H1 (cell line): Measurements from ENCODE around the gene PJA1. TPM values are rescaled to one million over a fixed set of nuclear protein-coding genes. Genes with fewer than 3 reads are reported as not detected.

Experiments used
- BCL11A ChIP-seq, 2 experiments: IDR thresholded peaks; one replicate each; pipeline ENCODE4 v1.6.1; 2011; ENCODE audit warnings: low read depth in 2 of 2, low read length in 2 of 2, mild to moderate bottlenecking in 2 of 2
- RNF2 ChIP-seq: fragments of 200-900, 300-1000 bp; sonication (generic); IDR thresholded peaks from 2 replicates; pipeline ENCODE4 v1.7.1; 2016; ENCODE audit warnings: borderline replicate concordance, low read depth, mild to moderate bottlenecking, antibody characterized with exemption, low read length; ENCODE audit not compliant: poor library complexity, severe bottlenecking; ENCODE audit errors: missing control alignments
- SP2 ChIP-seq: IDR thresholded peaks from 2 replicates; pipeline ENCODE4 v1.6.1; 2012; ENCODE audit warnings: mild to moderate bottlenecking, low read length, inconsistent platforms
- SP4 ChIP-seq: IDR thresholded peaks from 2 replicates; pipeline ENCODE4 v1.6.1; 2012; ENCODE audit warnings: low read length, inconsistent platforms
- SUZ12 ChIP-seq: fragments of 200-600 bp; sonication (generic); IDR thresholded peaks from 2 replicates; pipeline ENCODE4 v1.6.1; 2012; ENCODE audit warnings: mild to moderate bottlenecking, inconsistent platforms, low read length, moderate library complexity, mixed read lengths
- TBP ChIP-seq: IDR thresholded peaks from 2 replicates; pipeline ENCODE4 v1.6.1; 2011; ENCODE audit warnings: low read depth, low read length, improper control_type of control experiment
- polyA plus RNA-seq, 7 experiments: library from polyadenylated mRNA; depleted of rRNA in 3 of 7; stranded (reverse) in 5 of 7; unstranded in 2 of 7; fragments of >200 nt in 5 of 7; fragments of 200-250 nt in 2 of 7; gene quantifications; 1 replicate in 5 of 7; 2 replicates in 1 of 7; 4 replicates in 1 of 7; pipeline versions ENCODE4 v1.2.1 to v1.2.3, GENCODE V29; 2011 to 2013; ENCODE audit warnings: missing spikeins in 2 of 7, mixed read lengths in 2 of 7
- total RNA-seq: library from RNA; stranded (reverse); fragmentation: NEBNext Ultra II Directional; extraction: Animal tissue kit (Norgen Biotek cat#: 25700); gene quantifications from 2 replicates; pipeline ENCODE4 v1.2.1, GENCODE V29; 2021

PJA1 gene
- total and polyA plus RNA-seq, 2 of the 8 experiments (the other 6 are each of a cell fraction or from before 2014, with no cell fraction given), result 25.7 to 37.0 TPM

DNA sequence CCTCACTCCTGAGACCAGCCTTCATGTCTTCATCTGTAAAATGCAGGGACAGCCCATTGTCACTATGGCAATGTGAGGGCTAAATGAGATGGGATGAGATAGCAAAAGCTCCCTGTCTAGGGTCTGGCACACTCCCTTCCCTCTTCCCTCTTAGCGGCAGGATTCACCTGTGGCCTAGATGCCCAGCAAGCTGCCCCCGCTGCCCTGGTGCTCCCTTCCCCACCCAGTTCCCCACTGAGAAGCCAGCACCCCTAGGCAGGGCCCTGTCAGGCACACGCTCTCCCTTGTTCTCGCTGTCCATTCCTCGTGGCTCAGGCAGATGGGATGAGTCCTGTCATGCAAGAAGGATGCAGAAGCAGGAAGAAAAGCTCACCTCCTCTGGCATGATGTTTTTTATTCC lies 49.2 kb upstream of the PJA1 start (continued):
- TF ChIP-seq RNF2, result no peak
- TF ChIP-seq SP4, result no peak
- no peak for TF ChIP-seq BCL11A (IDR thresholded peaks at IDR 0.05; ENCODE audit: low read depth in 2 of 2, low read length in 2 of 2)
- TF ChIP-seq TBP, result no peak
- no peak for TF ChIP-seq SUZ12
- TF ChIP-seq SP2, result no peak
